Measurements from ENCODE around the gene TK1.

DNA sequence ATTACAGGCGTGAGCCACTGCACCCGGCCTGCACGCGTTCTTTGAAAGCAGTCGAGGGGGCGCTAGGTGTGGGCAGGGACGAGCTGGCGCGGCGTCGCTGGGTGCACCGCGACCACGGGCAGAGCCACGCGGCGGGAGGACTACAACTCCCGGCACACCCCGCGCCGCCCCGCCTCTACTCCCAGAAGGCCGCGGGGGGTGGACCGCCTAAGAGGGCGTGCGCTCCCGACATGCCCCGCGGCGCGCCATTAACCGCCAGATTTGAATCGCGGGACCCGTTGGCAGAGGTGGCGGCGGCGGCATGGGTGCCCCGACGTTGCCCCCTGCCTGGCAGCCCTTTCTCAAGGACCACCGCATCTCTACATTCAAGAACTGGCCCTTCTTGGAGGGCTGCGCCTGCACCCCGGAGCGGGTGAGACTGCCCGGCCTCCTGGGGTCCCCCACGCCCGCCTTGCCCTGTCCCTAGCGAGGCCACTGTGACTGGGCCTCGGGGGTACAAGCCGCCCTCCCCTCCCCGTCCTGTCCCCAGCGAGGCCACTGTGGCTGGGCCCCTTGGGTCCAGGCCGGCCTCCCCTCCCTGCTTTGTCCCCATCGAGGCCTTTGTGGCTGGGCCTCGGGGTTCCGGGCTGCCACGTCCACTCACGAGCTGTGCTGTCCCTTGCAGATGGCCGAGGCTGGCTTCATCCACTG lies 27.3 kb upstream of the TK1 start, which contains the start of gene BIRC5:
- TF ChIP-seq, protein P1, sequence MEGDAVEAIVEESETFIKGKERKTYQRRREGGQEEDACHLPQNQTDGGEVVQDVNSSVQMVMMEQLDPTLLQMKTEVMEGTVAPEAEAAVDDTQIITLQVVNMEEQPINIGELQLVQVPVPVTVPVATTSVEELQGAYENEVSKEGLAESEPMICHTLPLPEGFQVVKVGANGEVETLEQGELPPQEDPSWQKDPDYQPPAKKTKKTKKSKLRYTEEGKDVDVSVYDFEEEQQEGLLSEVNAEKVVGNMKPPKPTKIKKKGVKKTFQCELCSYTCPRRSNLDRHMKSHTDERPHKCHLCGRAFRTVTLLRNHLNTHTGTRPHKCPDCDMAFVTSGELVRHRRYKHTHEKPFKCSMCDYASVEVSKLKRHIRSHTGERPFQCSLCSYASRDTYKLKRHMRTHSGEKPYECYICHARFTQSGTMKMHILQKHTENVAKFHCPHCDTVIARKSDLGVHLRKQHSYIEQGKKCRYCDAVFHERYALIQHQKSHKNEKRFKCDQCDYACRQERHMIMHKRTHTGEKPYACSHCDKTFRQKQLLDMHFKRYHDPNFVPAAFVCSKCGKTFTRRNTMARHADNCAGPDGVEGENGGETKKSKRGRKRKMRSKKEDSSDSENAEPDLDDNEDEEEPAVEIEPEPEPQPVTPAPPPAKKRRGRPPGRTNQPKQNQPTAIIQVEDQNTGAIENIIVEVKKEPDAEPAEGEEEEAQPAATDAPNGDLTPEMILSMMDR (IDR thresholded peaks at IDR 0.05), result no peak
- TF ChIP-seq POLR2A (IDR thresholded peaks at IDR 0.05), result no peak
